ENCODE measurements around the gene EPHA7.

EPHA7 gene

DNA sequence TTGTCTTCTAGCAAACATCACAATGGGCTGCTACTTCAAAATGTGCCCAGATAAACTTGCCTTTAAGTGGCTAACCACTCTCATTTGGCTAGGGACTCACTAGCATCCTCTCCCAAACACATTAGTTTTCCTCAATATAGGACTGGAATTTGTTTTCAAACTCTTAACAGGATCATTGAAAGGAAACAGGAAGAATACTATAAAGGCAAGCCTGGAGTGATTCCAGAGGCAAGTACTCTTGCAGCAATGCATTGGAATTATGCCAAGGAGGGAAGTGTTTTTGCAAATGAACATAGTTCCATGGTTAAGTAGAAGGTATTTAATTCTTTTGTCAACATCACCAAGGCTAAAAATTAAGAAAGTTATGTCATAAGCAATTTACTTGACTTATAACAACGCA lies 12.2 kb downstream of the EPHA7 start:
- no CpG with 5 or more reads among the region's 1 CpG for WGBS
- Histone ChIP-seq H2BK12ac (ENCODE audit: low read length in 2 of 2) (no peak overlapping the region), H2AFZ (ENCODE audit: low read depth, low read length) (no peak overlapping the region), H3K36me3 (ENCODE audit: control insufficient read depth in 1 of 2, insufficient read depth in 2 of 2, low read depth in 1 of 2, low read length in 2 of 2) (peaks cover 0 to 6% of the 10 kb centered on the region in 2 experiments), H3K9ac (ENCODE audit: low read length) (no peak overlapping the region), H3K4me2 (ENCODE audit: low read length, poor library complexity, severe bottlenecking) (peak overlapping the region; percentile 16), H2BK5ac (ENCODE audit: low read depth, low read length, poor library complexity, severe bottlenecking) (no peak overlapping the region), H3K9me3 (ENCODE audit: control insufficient read depth, low read length) (no peaks in the 10 kb centered on the region), H3K79me1 (replicated peaks; ENCODE audit: low read length, poor library complexity, severe bottlenecking) (no peaks in the 10 kb centered on the region), H2BK15ac (ENCODE audit: low read depth, poor library complexity, severe bottlenecking) (no peak overlapping the region), H4K91ac (ENCODE audit: low read length) (no peak overlapping the region), H3K4ac (ENCODE audit: low read depth in 1 of 2, low read length in 2 of 2) (no peak overlapping the region), H3K27ac (ENCODE audit: low read length, poor library complexity, severe bottlenecking) (no peak overlapping the region), H2AK5ac (ENCODE audit: low read length, severe bottlenecking) (no peak overlapping the region), H3K18ac (ENCODE audit: low read depth in 1 of 2, low read length in 2 of 2) (no peak overlapping the region), H3K14ac (ENCODE audit: low read length in 2 of 2) (no peak overlapping the region), H2BK120ac (ENCODE audit: low read depth, low read length) (no peak overlapping the region), H3K4me3 (ENCODE audit: insufficient read depth in 1 of 2, low read depth in 1 of 2, low read length in 2 of 2) (no peak overlapping the region), H3K23ac (ENCODE audit: low read length in 2 of 2) (no peak overlapping the region), H3K27me3 (ENCODE audit: control insufficient read depth in 1 of 2, insufficient read depth in 1 of 2, low read length in 2 of 2) (peaks cover 0 to 2% of the 10 kb centered on the region in 2 experiments), H4K8ac (ENCODE audit: low read length) (no peak overlapping the region), H3K4me1 (ENCODE audit: control insufficient read depth, insufficient read depth, low read depth, low read length) (peaks cover 3% of the 10 kb centered on the region)
- DNase-seq = peak; percentile 58

DNA sequence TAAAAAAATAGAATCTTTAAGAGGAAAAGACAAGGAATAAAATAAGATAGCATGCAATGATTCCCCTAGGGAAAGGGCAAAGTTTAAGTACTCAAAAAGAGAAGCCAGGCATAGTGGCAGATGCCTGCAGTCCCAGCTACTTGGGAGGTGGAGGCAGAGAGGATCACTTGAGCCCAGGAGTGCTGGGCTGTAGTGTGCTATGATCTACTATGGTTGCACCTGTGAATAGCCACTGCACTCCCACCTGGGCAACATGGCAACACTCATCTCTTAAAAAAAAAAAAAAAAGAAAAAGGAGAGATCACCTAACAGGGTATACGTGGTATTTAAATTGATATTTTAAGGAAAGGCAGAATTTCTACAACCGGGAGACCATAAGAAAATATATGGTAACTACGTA lies 16.0 kb downstream of the EPHA7 start:
- H3K27me3 ChIP-seq (ENCODE audit: control insufficient read depth in 1 of 2, insufficient read depth in 1 of 2, low read length in 2 of 2) = peaks cover 0 to 1% of the 10 kb centered on the region in 2 experiments
- no peak overlapping the region for H4K91ac ChIP-seq (ENCODE audit: low read length)
- H3K23ac ChIP-seq (ENCODE audit: low read length in 2 of 2) = no peak overlapping the region
- no peak overlapping the region for H2BK5ac ChIP-seq (ENCODE audit: low read depth, low read length, poor library complexity, severe bottlenecking)
- H3K27ac ChIP-seq (ENCODE audit: low read length, poor library complexity, severe bottlenecking) = no peak overlapping the region
- no peak overlapping the region for H3K9ac ChIP-seq (ENCODE audit: low read length)
- no peak overlapping the region for H2BK15ac ChIP-seq (ENCODE audit: low read depth, poor library complexity, severe bottlenecking)
- no peak overlapping the region for H2BK120ac ChIP-seq (ENCODE audit: low read depth, low read length)
- no peak overlapping the region for H3K4ac ChIP-seq (ENCODE audit: low read depth in 1 of 2, low read length in 2 of 2)
- no peak overlapping the region for H2AFZ ChIP-seq (ENCODE audit: low read depth, low read length)
- H3K4me2 ChIP-seq (ENCODE audit: low read length, poor library complexity, severe bottlenecking) = no peak overlapping the region
- no peak overlapping the region for H3K18ac ChIP-seq (ENCODE audit: low read depth in 1 of 2, low read length in 2 of 2)
- peaks cover 0 to 7% of the 10 kb centered on the region in 2 experiments for H3K36me3 ChIP-seq (ENCODE audit: control insufficient read depth in 1 of 2, insufficient read depth in 2 of 2, low read depth in 1 of 2, low read length in 2 of 2)
- H3K14ac ChIP-seq (ENCODE audit: low read length in 2 of 2) = no peak overlapping the region
- WGBS = 91% methylated on average over 3 of the region's 3 CpGs
- H2BK12ac ChIP-seq (ENCODE audit: low read length in 2 of 2) = no peak overlapping the region
- H2AK5ac ChIP-seq (ENCODE audit: low read length, severe bottlenecking) = no peak overlapping the region
- H3K9me3 ChIP-seq (ENCODE audit: control insufficient read depth, low read length) = no peaks in the 10 kb centered on the region
- H3K79me1 ChIP-seq (replicated peaks; ENCODE audit: low read length, poor library complexity, severe bottlenecking) = no peaks in the 10 kb centered on the region
- H3K4me1 ChIP-seq (ENCODE audit: control insufficient read depth, insufficient read depth, low read depth, low read length) = peaks cover 5% of the 10 kb centered on the region
- H3K4me3 ChIP-seq (ENCODE audit: insufficient read depth in 1 of 2, low read depth in 1 of 2, low read length in 2 of 2) = no peak overlapping the region
- no peak overlapping the region for H4K8ac ChIP-seq (ENCODE audit: low read length)
- DNase-seq = no peak

DNA sequence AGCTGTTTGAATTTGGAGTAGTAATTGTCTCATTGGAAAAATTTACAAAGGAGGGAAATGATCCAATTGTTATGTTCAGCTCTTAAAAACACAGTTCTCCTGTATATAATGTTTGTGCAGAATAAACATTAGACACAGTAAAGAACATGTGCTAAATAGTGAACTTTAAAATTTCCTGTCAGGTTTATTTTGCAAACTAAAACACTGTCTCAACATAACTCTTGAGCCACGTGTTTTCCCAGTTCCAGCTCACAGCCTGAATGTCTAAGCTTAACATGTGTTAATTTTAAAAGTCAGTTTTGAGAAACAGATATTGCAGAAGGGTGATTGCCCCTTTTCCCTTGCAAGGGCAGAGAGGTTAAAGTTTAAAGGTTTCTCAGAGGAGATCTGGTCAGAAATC lies 20.6 kb downstream of the EPHA7 start:
- no peak overlapping the region for H4K8ac ChIP-seq (ENCODE audit: low read length)
- peaks cover 0 to 7% of the 10 kb centered on the region in 2 experiments for H3K36me3 ChIP-seq (ENCODE audit: control insufficient read depth in 1 of 2, insufficient read depth in 2 of 2, low read depth in 1 of 2, low read length in 2 of 2)
- no peak overlapping the region for H2BK15ac ChIP-seq (ENCODE audit: low read depth, poor library complexity, severe bottlenecking)
- no peak overlapping the region for H3K18ac ChIP-seq (ENCODE audit: low read depth in 1 of 2, low read length in 2 of 2)
- H3K27me3 ChIP-seq (ENCODE audit: control insufficient read depth in 1 of 2, insufficient read depth in 1 of 2, low read length in 2 of 2) = no peaks in the 10 kb centered on the region
- DNase-seq = no peak
- H2AFZ ChIP-seq (ENCODE audit: low read depth, low read length) = no peak overlapping the region
- no peak overlapping the region for H2BK5ac ChIP-seq (ENCODE audit: low read depth, low read length, poor library complexity, severe bottlenecking)
- no peak overlapping the region for H2BK120ac ChIP-seq (ENCODE audit: low read depth, low read length)
- H3K9me3 ChIP-seq (ENCODE audit: control insufficient read depth, low read length) = no peaks in the 10 kb centered on the region
- H3K4me3 ChIP-seq (ENCODE audit: insufficient read depth in 1 of 2, low read depth in 1 of 2, low read length in 2 of 2) = no peak overlapping the region
- H3K9ac ChIP-seq (ENCODE audit: low read length) = no peak overlapping the region
- no peak overlapping the region for H2AK5ac ChIP-seq (ENCODE audit: low read length, severe bottlenecking)
- H3K4me1 ChIP-seq (ENCODE audit: control insufficient read depth, insufficient read depth, low read depth, low read length) = peaks cover 5% of the 10 kb centered on the region
- H4K91ac ChIP-seq (ENCODE audit: low read length) = no peak overlapping the region
- no peak overlapping the region for H2BK12ac ChIP-seq (ENCODE audit: low read length in 2 of 2)
- no peaks in the 10 kb centered on the region for H3K79me1 ChIP-seq (replicated peaks; ENCODE audit: low read length, poor library complexity, severe bottlenecking)
- no peak overlapping the region for H3K27ac ChIP-seq (ENCODE audit: low read length, poor library complexity, severe bottlenecking)
- 0% methylated on average over 1 of the region's 1 CpG for WGBS
- no peak overlapping the region for H3K14ac ChIP-seq (ENCODE audit: low read length in 2 of 2)
- H3K23ac ChIP-seq (ENCODE audit: low read length in 2 of 2) = no peak overlapping the region
- H3K4me2 ChIP-seq (ENCODE audit: low read length, poor library complexity, severe bottlenecking) = peak overlapping the region; percentile 18
- no peak overlapping the region for H3K4ac ChIP-seq (ENCODE audit: low read depth in 1 of 2, low read length in 2 of 2)

DNA sequence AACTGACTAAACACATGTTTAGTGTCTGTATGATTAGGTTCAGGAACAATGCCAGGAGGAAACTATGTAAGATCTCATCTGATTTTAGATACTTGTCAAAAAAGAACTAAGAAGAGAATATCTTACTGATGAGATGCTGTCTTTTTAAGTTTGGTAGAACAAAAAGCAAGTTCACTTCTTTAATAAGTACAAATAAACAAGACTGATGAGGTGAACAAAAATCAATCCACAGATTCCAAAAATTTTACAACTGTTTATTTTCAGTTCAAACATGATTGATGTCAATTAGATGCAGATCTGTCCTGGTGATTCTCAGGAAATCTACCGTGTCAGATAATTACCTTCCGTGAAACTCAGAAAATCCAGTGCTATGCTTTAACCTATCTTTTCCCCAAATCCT lies 24.9 kb downstream of the EPHA7 start:
- H3K4ac ChIP-seq (ENCODE audit: low read depth in 1 of 2, low read length in 2 of 2) = no peak overlapping the region
- no peak overlapping the region for H2BK15ac ChIP-seq (ENCODE audit: low read depth, poor library complexity, severe bottlenecking)
- H3K9me3 ChIP-seq (ENCODE audit: control insufficient read depth, low read length) = no peaks in the 10 kb centered on the region
- H4K91ac ChIP-seq (ENCODE audit: low read length) = no peak overlapping the region
- no peak overlapping the region for H3K27ac ChIP-seq (ENCODE audit: low read length, poor library complexity, severe bottlenecking)
- no peak overlapping the region for H2BK5ac ChIP-seq (ENCODE audit: low read depth, low read length, poor library complexity, severe bottlenecking)
- H2AK5ac ChIP-seq (ENCODE audit: low read length, severe bottlenecking) = no peak overlapping the region
- H3K23ac ChIP-seq (ENCODE audit: low read length in 2 of 2) = no peak overlapping the region
- H3K79me1 ChIP-seq (replicated peaks; ENCODE audit: low read length, poor library complexity, severe bottlenecking) = no peaks in the 10 kb centered on the region
- no peak overlapping the region for H3K4me3 ChIP-seq (ENCODE audit: insufficient read depth in 1 of 2, low read depth in 1 of 2, low read length in 2 of 2)
- DNase-seq = no peak
- no peak overlapping the region for H3K18ac ChIP-seq (ENCODE audit: low read depth in 1 of 2, low read length in 2 of 2)
- no peak overlapping the region for H2BK120ac ChIP-seq (ENCODE audit: low read depth, low read length)
- H3K36me3 ChIP-seq (ENCODE audit: control insufficient read depth in 1 of 2, insufficient read depth in 2 of 2, low read depth in 1 of 2, low read length in 2 of 2) = no peaks in the 10 kb centered on the region
- H3K9ac ChIP-seq (ENCODE audit: low read length) = no peak overlapping the region
- no peak overlapping the region for H2BK12ac ChIP-seq (ENCODE audit: low read length in 2 of 2)
- H2AFZ ChIP-seq (ENCODE audit: low read depth, low read length) = no peak overlapping the region
- no peaks in the 10 kb centered on the region for H3K4me1 ChIP-seq (ENCODE audit: control insufficient read depth, insufficient read depth, low read depth, low read length)
- WGBS = 30% methylated on average over 1 of the region's 2 CpGs
- no peak overlapping the region for H3K4me2 ChIP-seq (ENCODE audit: low read length, poor library complexity, severe bottlenecking)
- no peaks in the 10 kb centered on the region for H3K27me3 ChIP-seq (ENCODE audit: control insufficient read depth in 1 of 2, insufficient read depth in 1 of 2, low read length in 2 of 2)
- H3K14ac ChIP-seq (ENCODE audit: low read length in 2 of 2) = no peak overlapping the region
- no peak overlapping the region for H4K8ac ChIP-seq (ENCODE audit: low read length)
